A549 (cell line): ENCODE results near the gene DCAF6. TPM values are rescaled to one million over a fixed set of nuclear protein-coding genes. Genes with fewer than 3 reads are reported as not detected.

Experiments used
- ATAC-seq, 2 experiments: fragments of 200-7000 bp in 1 of 2; fragments of >200 bp in 1 of 2; cut with Nextera tagmentation in 1 of 2; cut with Tn5 transposase in 1 of 2; 3 replicates each; pipeline versions ENCODE4 v1.8.0 to v1.9.1; 2018 to 2020; ENCODE audit warnings: mild to moderate bottlenecking in 1 of 2, moderate library complexity in 1 of 2
- CTCF ChIA-PET: fragments of 300-600 bp; sonication (Branson Sonifier 250); formaldehyde crosslinking; extraction: SDS; loops from one replicate; lab custom pipeline; 2021; ENCODE audit warnings: antibody characterized with exemption, inconsistent platforms; lab: Yijun Ruan, JAX
- POLR2A ChIA-PET: fragments of 350-600 bp; formaldehyde crosslinking; extraction: SDS; loops from one replicate; lab custom pipeline; 2021; ENCODE audit warnings: antibody characterized with exemption, inconsistent platforms; lab: Yijun Ruan, JAX
- DNase-seq, 2 experiments: peaks; one replicate each; pipeline versions ENCODE4 v3.0.0 to v3.0.0-alpha.2; 2011 to 2016; ENCODE audit warnings: low read depth in 1 of 2, low spot score in 1 of 2
- FAIRE-seq: peaks from 2 replicates; lab custom pipeline; 2011; peaks lifted over from hg19 to GRCh38; lab: Jason Lieb, UNC
- H3K27ac ChIP-seq, 2 experiments: fragments of >200 bp; sonication (Bioruptor Twin); formaldehyde crosslinking; 3 replicates each; pipeline ENCODE4 v1.5.1; 2016 to 2017
- H3K4me1 ChIP-seq: fragments of >200 bp; sonication (Bioruptor Twin); formaldehyde crosslinking; 3 replicates; pipeline ENCODE4 v1.6.1; 2016
- H3K4me2 ChIP-seq: fragments of >200 bp; sonication (Bioruptor Twin); formaldehyde crosslinking; 3 replicates; pipeline ENCODE4 v1.6.1; 2016
- H3K4me3 ChIP-seq: fragments of >200 bp; sonication (Bioruptor Twin); formaldehyde crosslinking; 3 replicates; pipeline ENCODE4 v1.5.1; 2016
- H3K9me3 ChIP-seq: fragments of >200 bp; sonication (Bioruptor Twin); formaldehyde crosslinking; 3 replicates; pipeline ENCODE4 v1.6.1; 2016
- CBX2 ChIP-seq: fragments of 200-600 bp; sonication (generic); IDR thresholded peaks from 2 replicates; pipeline ENCODE4 v1.6.1; 2016; ENCODE audit warnings: low read depth, mild to moderate bottlenecking, borderline replicate concordance
- CBX8 ChIP-seq: fragments of 200-600 bp; sonication (generic); IDR thresholded peaks from 2 replicates; pipeline ENCODE4 v1.6.1; 2016
- CHD2 ChIP-seq: fragments of 150-350 bp; IDR thresholded peaks from 2 replicates; pipeline ENCODE4 v1.6.1; 2014; ENCODE audit warnings: low read length; ENCODE audit not compliant: partially characterized antibody
- CHD4 ChIP-seq: fragments of 200-600 bp; sonication (generic); IDR thresholded peaks from 2 replicates; pipeline ENCODE4 v1.6.1; 2016; ENCODE audit warnings: antibody characterized with exemption, mild to moderate bottlenecking, borderline replicate concordance
- HOXB5 ChIP-seq: fragments of 250-450 bp; sonication (Bioruptor Pico); IDR thresholded peaks from 2 replicates; pipeline ENCODE4 v1.5.0; 2020; ENCODE audit warnings: mild to moderate bottlenecking, moderate library complexity
- KDM1A ChIP-seq: fragments of 200-600 bp; sonication (generic); IDR thresholded peaks from 2 replicates; pipeline ENCODE4 v1.6.1; 2016; ENCODE audit warnings: low read depth, mild to moderate bottlenecking
- MAZ ChIP-seq: fragments of 150-350 bp; IDR thresholded peaks from 2 replicates; pipeline ENCODE4 v1.6.1; 2014; ENCODE audit warnings: antibody characterized with exemption, low read depth, low read length, borderline replicate concordance
- MYC ChIP-seq: IDR thresholded peaks from 2 replicates; pipeline ENCODE4 v1.6.1; 2012; ENCODE audit warnings: mild to moderate bottlenecking, inconsistent platforms, low read length, improper control_type of control experiment, borderline replicate concordance
- NR3C1 ChIP-seq: fragments of >200 bp; sonication (Bioruptor Twin); formaldehyde crosslinking; IDR thresholded peaks from 3 replicates; pipeline ENCODE4 v1.6.1; 2017
- PHF8 ChIP-seq: fragments of 200-600 bp; sonication (generic); IDR thresholded peaks from 2 replicates; pipeline ENCODE4 v1.6.1; 2016; ENCODE audit warnings: low read depth, mild to moderate bottlenecking, antibody characterized with exemption, moderate library complexity, borderline replicate concordance
- POLR2AphosphoS2 ChIP-seq: conservative IDR thresholded peaks from 2 replicates; pipeline ENCODE4 v1.6.1; 2012; ENCODE audit warnings: low read length, improper control_type of control experiment, inconsistent platforms
- RFX5 ChIP-seq: fragments of 450-650 bp; IDR thresholded peaks from 2 replicates; pipeline ENCODE4 v1.7.1; 2014; ENCODE audit warnings: antibody characterized with exemption, mild to moderate bottlenecking, moderate library complexity
- SMC3 ChIP-seq: fragments of >200 bp; sonication (Bioruptor Twin); formaldehyde crosslinking; IDR thresholded peaks from 3 replicates; pipeline ENCODE4 v1.6.1; 2018; ENCODE audit warnings: inconsistent platforms
- TFCP2L1 ChIP-seq: fragments of 250-450 bp; sonication (Bioruptor Pico); IDR thresholded peaks from 2 replicates; pipeline ENCODE4 v1.5.0; 2021; ENCODE audit warnings: mild to moderate bottlenecking
- TP53 ChIP-seq: fragments of 250-450 bp; sonication (Bioruptor Pico); IDR thresholded peaks from 2 replicates; pipeline ENCODE4 v1.5.0; 2021; ENCODE audit warnings: mild to moderate bottlenecking, moderate library complexity
- ZC3H11A ChIP-seq: fragments of 450-650 bp; IDR thresholded peaks from 2 replicates; pipeline ENCODE4 v1.6.1; 2014; ENCODE audit warnings: antibody characterized with exemption, mild to moderate bottlenecking
- ZSCAN20 ChIP-seq: fragments of 250-450 bp; sonication (Bioruptor Pico); IDR thresholded peaks from 2 replicates; pipeline ENCODE4 v1.8.0; 2022; ENCODE audit warnings: mild to moderate bottlenecking, moderate library complexity
- WGBS: methylation state at CpG from one replicate; pipeline ENCODE4 v1.1.6; 2017; ENCODE audit errors: missing lambda C conversion rate; 5-methylcytosine and 5-hydroxymethylcytosine counted together
- polyA plus RNA-seq, 4 experiments: library from polyadenylated mRNA; depleted of rRNA in 3 of 4; stranded (reverse); fragments of >200 nt; fragmentation: RNase III in 1 of 4; extraction: RNeasy Plus Mini Kit Qiagen cat#74134 plus additional on column Dnase treatment in 1 of 4; gene quantifications; 2 replicates in 3 of 4; 3 replicates in 1 of 4; pipeline ENCODE4 v1.2.3, GENCODE V29; 2011 to 2017
- small RNA-seq, 6 experiments: library from RNA; depleted of rRNA; stranded (forward); fragments of <200 nt; gene quantifications; one replicate each; pipeline ENCODE3, GENCODE V24; 2012
- TF ChIP-seq, protein P1 (sequence below): fragments of 150-350 bp; IDR thresholded peaks from 2 replicates; pipeline ENCODE4 v1.6.1; 2014; ENCODE audit warnings: low read depth, mild to moderate bottlenecking, low read length
- TF ChIP-seq, protein P2 (sequence below): fragments of >200 bp; sonication (Bioruptor Twin); formaldehyde crosslinking; IDR thresholded peaks from 2 replicates; pipeline ENCODE4 v1.6.1; 2016
- TF ChIP-seq, protein P3 (sequence below): fragments of 200-600 bp; sonication (generic); IDR thresholded peaks from 2 replicates; pipeline ENCODE4 v1.6.1; 2016; ENCODE audit warnings: antibody characterized with exemption, mild to moderate bottlenecking, moderate library complexity

DCAF6 gene
- polyA plus RNA-seq, 2 of the 4 experiments (the other 2 are of a cell fraction), result 39.9 to 74.7 TPM

DNA sequence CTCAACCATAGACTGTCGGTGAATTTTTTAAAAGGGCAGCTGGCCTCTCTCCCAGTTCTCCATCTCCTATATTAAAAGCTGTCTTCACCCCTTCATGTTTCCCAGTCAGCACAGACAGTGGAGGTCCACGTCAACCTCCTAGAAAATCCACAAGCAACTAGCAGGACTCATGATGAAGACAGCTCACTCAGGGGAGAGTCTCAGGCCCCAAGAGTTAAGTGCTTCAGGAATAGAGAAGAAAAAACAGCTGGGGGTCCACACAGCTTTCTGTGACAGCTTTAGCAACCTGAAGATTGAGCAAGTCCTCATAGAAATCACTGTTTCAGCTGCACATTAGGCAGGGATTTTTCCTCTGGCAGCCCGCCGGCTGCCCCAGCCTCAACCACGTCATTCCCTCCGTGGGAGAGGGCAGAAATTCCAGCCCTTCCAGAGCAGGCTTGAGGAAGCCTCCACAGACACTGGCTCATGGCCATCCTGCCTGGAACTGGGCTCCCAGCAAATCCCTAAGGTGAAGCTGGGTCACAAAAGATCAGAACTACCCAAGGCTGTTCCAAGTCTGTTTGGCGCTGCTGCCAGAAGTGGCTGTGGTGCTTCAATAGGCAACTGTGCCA, 185.0 kb downstream of the DCAF6 start:
- DNase-seq, result no peak
- POLR2A ChIA-PET, result no interaction called here
- no peak overlapping the region for H3K4me3 ChIP-seq
- 91% methylated on average over 6 of the region's 7 CpGs for WGBS
- no peak for FAIRE-seq
- H3K4me2 ChIP-seq, result no peak overlapping the region
- no peak for ATAC-seq
- 0 out of 3 replicates have a peak, but pooled peaks cover 3% of the 10 kb centered on the region for H3K9me3 ChIP-seq
- H3K4me1 ChIP-seq, result no peaks in the 10 kb centered on the region
- TF ChIP-seq KDM1A, result no peak
- TF ChIP-seq, protein P1, sequence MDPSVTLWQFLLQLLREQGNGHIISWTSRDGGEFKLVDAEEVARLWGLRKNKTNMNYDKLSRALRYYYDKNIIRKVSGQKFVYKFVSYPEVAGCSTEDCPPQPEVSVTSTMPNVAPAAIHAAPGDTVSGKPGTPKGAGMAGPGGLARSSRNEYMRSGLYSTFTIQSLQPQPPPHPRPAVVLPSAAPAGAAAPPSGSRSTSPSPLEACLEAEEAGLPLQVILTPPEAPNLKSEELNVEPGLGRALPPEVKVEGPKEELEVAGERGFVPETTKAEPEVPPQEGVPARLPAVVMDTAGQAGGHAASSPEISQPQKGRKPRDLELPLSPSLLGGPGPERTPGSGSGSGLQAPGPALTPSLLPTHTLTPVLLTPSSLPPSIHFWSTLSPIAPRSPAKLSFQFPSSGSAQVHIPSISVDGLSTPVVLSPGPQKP, result no peak
- no peak for TF ChIP-seq ZC3H11A
- TF ChIP-seq TFCP2L1 (CRISPR knock-in tag), result no peak
- TF ChIP-seq NR3C1, result no peak
- TF ChIP-seq, protein P2, sequence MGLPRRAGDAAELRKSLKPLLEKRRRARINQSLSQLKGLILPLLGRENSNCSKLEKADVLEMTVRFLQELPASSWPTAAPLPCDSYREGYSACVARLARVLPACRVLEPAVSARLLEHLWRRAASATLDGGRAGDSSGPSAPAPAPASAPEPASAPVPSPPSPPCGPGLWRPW, result no peak
- TF ChIP-seq, protein P3, sequence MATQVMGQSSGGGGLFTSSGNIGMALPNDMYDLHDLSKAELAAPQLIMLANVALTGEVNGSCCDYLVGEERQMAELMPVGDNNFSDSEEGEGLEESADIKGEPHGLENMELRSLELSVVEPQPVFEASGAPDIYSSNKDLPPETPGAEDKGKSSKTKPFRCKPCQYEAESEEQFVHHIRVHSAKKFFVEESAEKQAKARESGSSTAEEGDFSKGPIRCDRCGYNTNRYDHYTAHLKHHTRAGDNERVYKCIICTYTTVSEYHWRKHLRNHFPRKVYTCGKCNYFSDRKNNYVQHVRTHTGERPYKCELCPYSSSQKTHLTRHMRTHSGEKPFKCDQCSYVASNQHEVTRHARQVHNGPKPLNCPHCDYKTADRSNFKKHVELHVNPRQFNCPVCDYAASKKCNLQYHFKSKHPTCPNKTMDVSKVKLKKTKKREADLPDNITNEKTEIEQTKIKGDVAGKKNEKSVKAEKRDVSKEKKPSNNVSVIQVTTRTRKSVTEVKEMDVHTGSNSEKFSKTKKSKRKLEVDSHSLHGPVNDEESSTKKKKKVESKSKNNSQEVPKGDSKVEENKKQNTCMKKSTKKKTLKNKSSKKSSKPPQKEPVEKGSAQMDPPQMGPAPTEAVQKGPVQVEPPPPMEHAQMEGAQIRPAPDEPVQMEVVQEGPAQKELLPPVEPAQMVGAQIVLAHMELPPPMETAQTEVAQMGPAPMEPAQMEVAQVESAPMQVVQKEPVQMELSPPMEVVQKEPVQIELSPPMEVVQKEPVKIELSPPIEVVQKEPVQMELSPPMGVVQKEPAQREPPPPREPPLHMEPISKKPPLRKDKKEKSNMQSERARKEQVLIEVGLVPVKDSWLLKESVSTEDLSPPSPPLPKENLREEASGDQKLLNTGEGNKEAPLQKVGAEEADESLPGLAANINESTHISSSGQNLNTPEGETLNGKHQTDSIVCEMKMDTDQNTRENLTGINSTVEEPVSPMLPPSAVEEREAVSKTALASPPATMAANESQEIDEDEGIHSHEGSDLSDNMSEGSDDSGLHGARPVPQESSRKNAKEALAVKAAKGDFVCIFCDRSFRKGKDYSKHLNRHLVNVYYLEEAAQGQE, result no peak
- no peak for TF ChIP-seq RFX5
- no peak for TF ChIP-seq MYC
- TF ChIP-seq HOXB5 (CRISPR knock-in tag), result no peak
- TF ChIP-seq TP53 (CRISPR knock-in tag), result no peak
- TF ChIP-seq CHD2, result no peak
- TF ChIP-seq, all 56 proteins: peak for 0
- CTCF ChIA-PET, result interaction anchor here (0.7 to 1.7 kb wide), 8 partner anchors 9 to 39 kb away, joined by 3 to 5 read pairs (median 3); no protein-coding TSS in a partner anchor
- H3K27ac ChIP-seq, result no peak overlapping the region

DNA sequence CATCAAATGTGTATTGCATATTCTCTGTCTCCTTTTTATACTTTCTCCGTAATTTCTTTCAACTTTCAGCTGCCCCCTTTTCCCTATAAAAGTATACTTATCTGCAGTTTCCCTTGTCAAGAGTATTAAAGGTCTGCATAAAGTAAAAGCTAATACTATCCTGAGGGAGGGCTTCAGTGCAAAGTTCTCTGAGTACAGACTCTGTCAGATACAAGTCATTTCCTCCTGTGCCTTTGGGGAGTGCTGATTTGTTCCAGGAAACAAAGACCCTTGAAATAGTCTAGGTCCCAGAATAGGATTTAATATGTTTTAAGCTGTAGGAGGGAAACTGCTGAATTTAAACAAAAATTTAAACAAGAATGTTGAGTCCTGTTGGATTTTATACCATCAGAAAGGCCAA, 188.6 kb downstream of the DCAF6 start:
- DNase-seq, result no peak
- TF ChIP-seq ZSCAN20 (no peak), RFX5 (no peak), CBX8 (no peak), KDM1A (no peak), CHD4 (no peak), MAZ (no peak), SMC3 (no peak), PHF8 (no peak), POLR2AphosphoS2 (no peak), CBX2 (no peak)
- FAIRE-seq, result no peak
- WGBS, result 95% methylated on average over 1 of the region's 1 CpG
- no peak overlapping the region for H3K27ac ChIP-seq
- no peak overlapping the region for H3K4me2 ChIP-seq
- POLR2A ChIA-PET, result no interaction called here
- no peaks in the 10 kb centered on the region for H3K4me1 ChIP-seq
- H3K9me3 ChIP-seq, result no peaks in the 10 kb centered on the region
- CTCF ChIA-PET, result interaction anchor here (1.3 to 2.6 kb wide), 3 partner anchors 8 to 43 kb away, joined by 3 to 12 read pairs (median 6); no protein-coding TSS in a partner anchor
- no peak overlapping the region for H3K4me3 ChIP-seq
- ATAC-seq, result no peak

Small RNA genes lying within 50 kb of the gene (small RNA-seq; reads per million reads assigned to genes)
- gene MIR1255B2, result 0 reads per million in 6 experiments

Other genes starting within 250 kb of the DCAF6 start
- 178 and 204 TPM in 2 replicates for gene MPZL1, start 214.7 kb upstream of the DCAF6 start, polyA plus RNA-seq (2011; rRNA removed)
- gene MPZL1, start 214.7 kb upstream of the DCAF6 start, polyA plus RNA-seq (2017; fragmentation: RNase III; extraction: RNeasy Plus Mini Kit Qiagen cat#74134 plus additional on column Dnase treatment), result 88.7 to 95.5 TPM (median 92.6 TPM) in 3 replicates
- 0.18 and 0.20 TPM in 2 replicates for gene ADCY10, start 22.5 kb upstream of the DCAF6 start, polyA plus RNA-seq (2011; rRNA removed)
- gene ADCY10, start 22.5 kb upstream of the DCAF6 start, polyA plus RNA-seq (2017; fragmentation: RNase III; extraction: RNeasy Plus Mini Kit Qiagen cat#74134 plus additional on column Dnase treatment), result 0.03 to 0.08 TPM (median 0.04 TPM) in 3 replicates
- 98.9 and 120 TPM in 2 replicates for gene MPC2, start 389 bp downstream of the DCAF6 start, polyA plus RNA-seq (2011; rRNA removed)
- 49.5 to 53.0 TPM (median 49.7 TPM) in 3 replicates for gene MPC2, start 389 bp downstream of the DCAF6 start, polyA plus RNA-seq (2017; fragmentation: RNase III; extraction: RNeasy Plus Mini Kit Qiagen cat#74134 plus additional on column Dnase treatment)
- 7.8 and 16.1 TPM in 2 replicates for gene GPR161, start 200.2 kb downstream of the DCAF6 start, polyA plus RNA-seq (2011; rRNA removed)
- 6.6 to 9.4 TPM (median 9.4 TPM) in 3 replicates for gene GPR161, start 200.2 kb downstream of the DCAF6 start, polyA plus RNA-seq (2017; fragmentation: RNase III; extraction: RNeasy Plus Mini Kit Qiagen cat#74134 plus additional on column Dnase treatment)
- gene TIPRL, start 242.3 kb downstream of the DCAF6 start, polyA plus RNA-seq (2011; rRNA removed), result 47.5 and 70.7 TPM in 2 replicates
- gene TIPRL, start 242.3 kb downstream of the DCAF6 start, polyA plus RNA-seq (2017; fragmentation: RNase III; extraction: RNeasy Plus Mini Kit Qiagen cat#74134 plus additional on column Dnase treatment), result 31.6 to 38.3 TPM (median 34.4 TPM) in 3 replicates